SK-N-SH (cell line): Measurements from ENCODE around the gene BCL11B. TPM values are rescaled to one million over a fixed set of nuclear protein-coding genes. Genes with fewer than 3 reads are reported as not detected.

Experiments used
- CTCF ChIA-PET: fragments of 300-600, 350-600 bp; formaldehyde crosslinking; extraction: SDS; loops from one replicate; lab custom pipeline; 2021; lab: Yijun Ruan, JAX
- POLR2A ChIA-PET: fragments of 350-600 bp; sonication (Branson Sonifier 250); formaldehyde crosslinking; extraction: SDS; loops from one replicate; lab custom pipeline; 2020; ENCODE audit warnings: antibody characterized with exemption, inconsistent platforms; lab: Yijun Ruan, JAX
- DNase-seq: peaks from one replicate; pipeline ENCODE4 v3.0.0; 2012
- H2AFZ ChIP-seq: fragments of 200-600 bp; sonication (generic); 2 replicates; pipeline ENCODE4 v1.8.1; 2016; ENCODE audit warnings: antibody characterized with exemption, mild to moderate bottlenecking, low read depth
- H3F3A ChIP-seq: fragments of 200-600 bp; sonication (generic); replicated peaks from 2 replicates; pipeline ENCODE3; 2016; ENCODE audit warnings: antibody characterized with exemption, mild to moderate bottlenecking; ENCODE audit not compliant: insufficient read depth
- H3K27ac ChIP-seq, 2 experiments: fragments of 200-500 bp in 1 of 2; fragments of 200-600 bp in 1 of 2; sonication (Bioruptor generic) in 1 of 2; sonication (generic), shearing (Covaris generic) in 1 of 2; 2 replicates each; pipeline versions ENCODE4 v1.5.1 to v1.6.1; 2014 to 2016; ENCODE audit warnings: low read depth in 2 of 2, inconsistent platforms in 1 of 2, low read length in 1 of 2, mild to moderate bottlenecking in 1 of 2, mixed read lengths in 1 of 2
- H3K27me3 ChIP-seq: fragments of 200-600 bp; sonication (generic), shearing (Covaris generic); 2 replicates; pipeline ENCODE4 v1.6.1; 2016; ENCODE audit warnings: mixed run types; ENCODE audit not compliant: insufficient read depth
- H3K36me3 ChIP-seq, 2 experiments: fragments of 200-500 bp in 1 of 2; fragments of 200-600 bp in 1 of 2; sonication (Bioruptor generic) in 1 of 2; sonication (generic) in 1 of 2; replicated peaks in 1 of 2; 2 replicates each; pipeline versions ENCODE3 to v1.5.1; 2014 to 2016; ENCODE audit warnings: low read length in 1 of 2, mild to moderate bottlenecking in 1 of 2; ENCODE audit not compliant: insufficient read depth in 2 of 2, control insufficient read depth in 1 of 2
- H3K4me1 ChIP-seq, 2 experiments: fragments of 200-500 bp in 1 of 2; fragments of 200-600 bp in 1 of 2; sonication (Bioruptor generic) in 1 of 2; sonication (generic), shearing (Covaris generic) in 1 of 2; 2 replicates each; pipeline versions ENCODE4 v1.5.1 to v1.6.1; 2014 to 2016; ENCODE audit warnings: low read depth in 1 of 2, low read length in 1 of 2, mixed run types in 1 of 2; ENCODE audit not compliant: insufficient read depth in 2 of 2, control insufficient read depth in 1 of 2
- H3K4me2 ChIP-seq: fragments of 200-600 bp; sonication (generic), shearing (Covaris generic); 2 replicates; pipeline ENCODE4 v1.6.1; 2017; ENCODE audit warnings: mixed run types
- H3K4me3 ChIP-seq, 2 experiments: fragments of 200-500 bp in 1 of 2; fragments of 200-600 bp in 1 of 2; sonication (Bioruptor generic) in 1 of 2; sonication (generic), shearing (Covaris generic) in 1 of 2; 2 replicates each; pipeline versions ENCODE4 v1.5.1 to v1.8.1; 2014 to 2016; ENCODE audit warnings: low read depth in 2 of 2, inconsistent platforms in 1 of 2, low read length in 1 of 2, mild to moderate bottlenecking in 1 of 2, mixed read lengths in 1 of 2, moderate library complexity in 1 of 2
- H3K79me2 ChIP-seq: fragments of 200-600 bp; sonication (generic); 2 replicates; pipeline ENCODE4 v1.8.1; 2017; ENCODE audit warnings: mild to moderate bottlenecking; ENCODE audit not compliant: insufficient read depth
- H3K9ac ChIP-seq: fragments of 200-600 bp; sonication (generic); 2 replicates; pipeline ENCODE4 v1.6.1; 2017; ENCODE audit warnings: mixed run types
- H3K9me2 ChIP-seq: fragments of 200-600 bp; sonication (generic); 2 replicates; pipeline ENCODE4 v1.6.1; 2017; ENCODE audit warnings: mixed run types
- H3K9me3 ChIP-seq: fragments of 200-600 bp; sonication (generic); 2 replicates; pipeline ENCODE4 v1.6.1; 2017; ENCODE audit warnings: mixed run types, mild to moderate bottlenecking, moderate library complexity
- H4K20me1 ChIP-seq: fragments of 200-600 bp; sonication (generic); 2 replicates; pipeline ENCODE4 v1.6.1; 2017; ENCODE audit warnings: mild to moderate bottlenecking, mixed run types; ENCODE audit not compliant: insufficient read depth
- CHD2 ChIP-seq: fragments of 150-350 bp; IDR thresholded peaks from 2 replicates; pipeline ENCODE4 v1.6.1; 2018; ENCODE audit warnings: low read length; ENCODE audit not compliant: partially characterized antibody
- EP300 ChIP-seq, 2 experiments: IDR thresholded peaks; 2 replicates each; pipeline versions ENCODE4 v1.4.0 to v1.6.1; 2012; ENCODE audit warnings: borderline replicate concordance in 1 of 2, low read depth in 1 of 2, low read length in 1 of 2
- EZH2phosphoT487 ChIP-seq: fragments of 200-600 bp; sonication (generic); IDR thresholded peaks from 2 replicates; pipeline ENCODE4 v1.6.1; 2017; ENCODE audit warnings: low read depth, mixed run types, mild to moderate bottlenecking, antibody characterized with exemption, moderate library complexity, borderline replicate concordance
- FOSL2 ChIP-seq: IDR thresholded peaks from 2 replicates; pipeline ENCODE4 v1.4.0; 2012; ENCODE audit warnings: low read depth, mild to moderate bottlenecking, moderate library complexity, borderline replicate concordance
- FOXM1 ChIP-seq: IDR thresholded peaks from 2 replicates; pipeline ENCODE4 v1.4.0; 2012; ENCODE audit warnings: low read depth, mild to moderate bottlenecking
- GATA2 ChIP-seq: sonication (generic); formaldehyde crosslinking; IDR thresholded peaks from 2 replicates; pipeline ENCODE4 v1.5.0; 2020; ENCODE audit warnings: mild to moderate bottlenecking, missing genetic modification reagents
- MEF2A ChIP-seq: IDR thresholded peaks from 2 replicates; pipeline ENCODE4 v1.4.0; 2012; ENCODE audit warnings: low read depth, borderline replicate concordance
- MXI1 ChIP-seq: IDR thresholded peaks from 2 replicates; pipeline ENCODE4 v1.6.1; 2012; ENCODE audit warnings: mild to moderate bottlenecking, low read depth, low read length, improper control_type of control experiment
- RAD21 ChIP-seq: IDR thresholded peaks from 2 replicates; pipeline ENCODE4 v1.6.1; 2012; ENCODE audit warnings: mild to moderate bottlenecking, low read length
- RCOR1 ChIP-seq: fragments of 150-350 bp; IDR thresholded peaks from 2 replicates; pipeline ENCODE4 v1.6.1; 2017; ENCODE audit warnings: antibody characterized with exemption, low read length
- RFX5 ChIP-seq: IDR thresholded peaks from 2 replicates; pipeline ENCODE4 v1.6.1; 2012; ENCODE audit warnings: mild to moderate bottlenecking, improper control_type of control experiment, low read length
- RXRA ChIP-seq: IDR thresholded peaks from 2 replicates; pipeline ENCODE4 v1.4.0; 2012; ENCODE audit warnings: low read depth, mild to moderate bottlenecking, borderline replicate concordance
- TAF1 ChIP-seq: IDR thresholded peaks from 2 replicates; pipeline ENCODE4 v1.6.1; 2012; ENCODE audit warnings: low read depth, mild to moderate bottlenecking, low read length, moderate library complexity, borderline replicate concordance
- TCF12 ChIP-seq: IDR thresholded peaks from 2 replicates; pipeline ENCODE4 v1.4.0; 2012
- TEAD4 ChIP-seq: IDR thresholded peaks from 2 replicates; pipeline ENCODE4 v1.4.0; 2012; ENCODE audit warnings: mild to moderate bottlenecking, borderline replicate concordance; ENCODE audit not compliant: insufficient read depth
- YY1 ChIP-seq: IDR thresholded peaks from 2 replicates; pipeline ENCODE4 v1.4.0; 2012; ENCODE audit warnings: low read depth, mild to moderate bottlenecking
- ZBTB33 ChIP-seq: IDR thresholded peaks from 2 replicates; pipeline ENCODE4 v1.4.0; 2012; ENCODE audit warnings: low read depth, borderline replicate concordance
- WGBS: methylation state at CpG from one replicate; pipeline ENCODE4 v1.1.6; 2017; ENCODE audit warnings: low lambda C conversion rate; 5-methylcytosine and 5-hydroxymethylcytosine counted together
- polyA plus RNA-seq, 3 experiments: library from polyadenylated mRNA; depleted of rRNA; stranded (reverse); fragments of >200 nt; gene quantifications; 2 replicates each; pipeline ENCODE4 v1.2.3, GENCODE V29; 2012
- TF ChIP-seq, protein P1 (sequence below): IDR thresholded peaks from 2 replicates; pipeline ENCODE4 v1.4.0; 2012; ENCODE audit warnings: low read depth, borderline replicate concordance
- TF ChIP-seq, protein P2 (sequence below): fragments of 200-600 bp; sonication (generic); IDR thresholded peaks from 2 replicates; pipeline ENCODE4 v1.6.1; 2017; ENCODE audit warnings: antibody characterized with exemption, mild to moderate bottlenecking, moderate library complexity

BCL11B gene
- polyA plus RNA-seq, 1 of the 3 experiments (the other 2 are of a cell fraction) = not detected

- Histone ChIP-seq H3K9me2 (no peaks in the 10 kb centered on the region), H3K27ac (no peak overlapping the region), H4K20me1 (no peaks in the 10 kb centered on the region), H3K4me2 (no peak overlapping the region), H3F3A (no peaks in the 10 kb centered on the region), H3K27me3 (peaks cover 82% of the 10 kb centered on the region), H3K4me3 (no peak overlapping the region), H3K9me3 (no peaks in the 10 kb centered on the region), H3K79me2 (no peaks in the 10 kb centered on the region), H3K9ac (no peak overlapping the region), H2AFZ (no peak overlapping the region), H3K36me3 (no peaks in the 10 kb centered on the region), H3K4me1 (no peaks in the 10 kb centered on the region)
- ChIA-PET POLR2A (no interaction called here), CTCF (no interaction called here)
- no peak for TF ChIP-seq CHD2
- no peak for TF ChIP-seq TEAD4
- no peak for TF ChIP-seq RXRA
- TF ChIP-seq TAF1 = no peak
- TF ChIP-seq TCF12 = no peak
- TF ChIP-seq EP300 (IDR thresholded peaks at IDR 0.05; ENCODE audit: borderline replicate concordance in 1 of 2, low read depth in 1 of 2, low read length in 1 of 2) = no peak
- no peak for TF ChIP-seq EZH2phosphoT487
- no peak for TF ChIP-seq FOSL2
- no peak for TF ChIP-seq MEF2A
- TF ChIP-seq ZBTB33 = no peak
- TF ChIP-seq RAD21 = no peak
- no peak for TF ChIP-seq RFX5
- TF ChIP-seq, protein P1, sequence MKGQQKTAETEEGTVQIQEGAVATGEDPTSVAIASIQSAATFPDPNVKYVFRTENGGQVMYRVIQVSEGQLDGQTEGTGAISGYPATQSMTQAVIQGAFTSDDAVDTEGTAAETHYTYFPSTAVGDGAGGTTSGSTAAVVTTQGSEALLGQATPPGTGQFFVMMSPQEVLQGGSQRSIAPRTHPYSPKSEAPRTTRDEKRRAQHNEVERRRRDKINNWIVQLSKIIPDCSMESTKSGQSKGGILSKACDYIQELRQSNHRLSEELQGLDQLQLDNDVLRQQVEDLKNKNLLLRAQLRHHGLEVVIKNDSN = no peak
- no peak for TF ChIP-seq MXI1
- TF ChIP-seq, protein P2, sequence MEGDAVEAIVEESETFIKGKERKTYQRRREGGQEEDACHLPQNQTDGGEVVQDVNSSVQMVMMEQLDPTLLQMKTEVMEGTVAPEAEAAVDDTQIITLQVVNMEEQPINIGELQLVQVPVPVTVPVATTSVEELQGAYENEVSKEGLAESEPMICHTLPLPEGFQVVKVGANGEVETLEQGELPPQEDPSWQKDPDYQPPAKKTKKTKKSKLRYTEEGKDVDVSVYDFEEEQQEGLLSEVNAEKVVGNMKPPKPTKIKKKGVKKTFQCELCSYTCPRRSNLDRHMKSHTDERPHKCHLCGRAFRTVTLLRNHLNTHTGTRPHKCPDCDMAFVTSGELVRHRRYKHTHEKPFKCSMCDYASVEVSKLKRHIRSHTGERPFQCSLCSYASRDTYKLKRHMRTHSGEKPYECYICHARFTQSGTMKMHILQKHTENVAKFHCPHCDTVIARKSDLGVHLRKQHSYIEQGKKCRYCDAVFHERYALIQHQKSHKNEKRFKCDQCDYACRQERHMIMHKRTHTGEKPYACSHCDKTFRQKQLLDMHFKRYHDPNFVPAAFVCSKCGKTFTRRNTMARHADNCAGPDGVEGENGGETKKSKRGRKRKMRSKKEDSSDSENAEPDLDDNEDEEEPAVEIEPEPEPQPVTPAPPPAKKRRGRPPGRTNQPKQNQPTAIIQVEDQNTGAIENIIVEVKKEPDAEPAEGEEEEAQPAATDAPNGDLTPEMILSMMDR = no peak
- no peak for TF ChIP-seq GATA2
- TF ChIP-seq RCOR1 = no peak
- TF ChIP-seq YY1 = no peak
- TF ChIP-seq FOXM1 = no peak
- DNase-seq = no peak
- WGBS = 22% methylated on average over 16 of the region's 18 CpGs
These were observed 152.2 kb downstream of the BCL11B start for GRCh38 chr14:99119554-99120525.

Other genes with a start within 250 kb of the BCL11B start
- 19.1 and 22.7 TPM in 2 replicates for gene SETD3, start 208.7 kb upstream of the BCL11B start, polyA plus RNA-seq (2012; rRNA removed)
- 9.0 and 14.6 TPM in 2 replicates for gene CCNK, start 209.2 kb upstream of the BCL11B start, polyA plus RNA-seq (2012; rRNA removed)